IMR-90 (cell line): Measurements from ENCODE around the gene NEO1. TPM values are rescaled to one million over a fixed set of nuclear protein-coding genes. Genes with fewer than 3 reads are reported as not detected.

ENCODE experiments used
- ATAC-seq: fragments of 200-7000 bp; cut with Tn5 transposase; 2 replicates; pipeline ENCODE4 v1.9.1; 2020; ENCODE audit warnings: low read depth, mild to moderate bottlenecking, moderate library complexity
- BruUV-seq: library from RNA; stranded (reverse); fragments of 400-500 nt; replicated peaks from 2 replicates; lab custom pipeline; 2021; lab: Mats Ljungman, UMichigan
- CTCF ChIA-PET: fragments of 300-600 bp; formaldehyde crosslinking; extraction: SDS; loops from one replicate; lab custom pipeline; 2021; ENCODE audit warnings: antibody characterized with exemption; lab: Yijun Ruan, JAX
- POLR2A ChIA-PET: fragments of 300-600 bp; sonication (Branson Sonifier 250); formaldehyde crosslinking; loops from one replicate; lab custom pipeline; 2022; ENCODE audit warnings: antibody characterized with exemption; ENCODE audit not compliant: unreplicated experiment; lab: Charles Lee
- DNase-seq: peaks from one replicate; pipeline ENCODE4 v3.0.0; 2013
- H2AFZ ChIP-seq: replicated peaks from 2 replicates; pipeline ENCODE3; 2013; ENCODE audit warnings: low read length, mild to moderate bottlenecking; ENCODE audit not compliant: poor library complexity
- H2AK5ac ChIP-seq: 2 replicates; pipeline ENCODE4 v1.6.1; 2013; ENCODE audit warnings: low read depth, low read length, inconsistent platforms
- H2AK9ac ChIP-seq: replicated peaks from 2 replicates; pipeline ENCODE3; 2013; ENCODE audit warnings: mild to moderate bottlenecking, low read depth, low read length, moderate library complexity; ENCODE audit not compliant: poor library complexity
- H2BK120ac ChIP-seq: 2 replicates; pipeline ENCODE4 v1.6.1; 2013; ENCODE audit warnings: low read depth, low read length, inconsistent platforms
- H2BK15ac ChIP-seq: 3 replicates; pipeline ENCODE4 v1.6.1; 2013; ENCODE audit warnings: low read depth, low read length, inconsistent platforms
- H2BK20ac ChIP-seq: 2 replicates; pipeline ENCODE4 v1.6.1; 2013; ENCODE audit warnings: low read depth, mild to moderate bottlenecking, inconsistent platforms, low read length, moderate library complexity
- H2BK5ac ChIP-seq: 2 replicates; pipeline ENCODE4 v1.6.1; 2013; ENCODE audit warnings: mild to moderate bottlenecking, low read depth, low read length, inconsistent platforms; ENCODE audit not compliant: poor library complexity, severe bottlenecking
- H3K14ac ChIP-seq: replicated peaks from 2 replicates; pipeline ENCODE4 v1.6.1; 2013; ENCODE audit warnings: low read depth, low read length, inconsistent platforms
- H3K18ac ChIP-seq: 2 replicates; pipeline ENCODE4 v1.6.1; 2013; ENCODE audit warnings: low read depth, low read length, control low read depth
- H3K23ac ChIP-seq: 2 replicates; pipeline ENCODE4 v1.6.1; 2013; ENCODE audit warnings: low read depth, low read length, inconsistent platforms
- H3K27ac ChIP-seq: 2 replicates; pipeline ENCODE4 v1.5.1; 2013; ENCODE audit warnings: mild to moderate bottlenecking, control low read depth, low read length; ENCODE audit not compliant: insufficient read depth
- H3K27me3 ChIP-seq: 2 replicates; pipeline ENCODE4 v1.6.1; 2013; ENCODE audit warnings: low read length; ENCODE audit not compliant: control insufficient read depth, insufficient read depth
- H3K36me3 ChIP-seq: 2 replicates; pipeline ENCODE4 v1.6.1; 2013; ENCODE audit warnings: low read length, mixed read lengths; ENCODE audit not compliant: control insufficient read depth, insufficient read depth
- H3K4ac ChIP-seq: 2 replicates; pipeline ENCODE4 v1.6.1; 2013; ENCODE audit warnings: low read depth, low read length, inconsistent platforms
- H3K4me1 ChIP-seq: 2 replicates; pipeline ENCODE4 v1.6.1; 2013; ENCODE audit warnings: low read length, mixed read lengths; ENCODE audit not compliant: control insufficient read depth, insufficient read depth
- H3K4me2 ChIP-seq: 2 replicates; pipeline ENCODE4 v1.6.1; 2013; ENCODE audit warnings: low read depth, mild to moderate bottlenecking, control low read depth, low read length, moderate library complexity
- H3K4me3 ChIP-seq: 2 replicates; pipeline ENCODE4 v1.5.1; 2013; ENCODE audit warnings: low read depth, mild to moderate bottlenecking, control low read depth, low read length, moderate library complexity; ENCODE audit not compliant: insufficient read depth
- H3K56ac ChIP-seq: 2 replicates; pipeline ENCODE4 v1.6.1; 2013; ENCODE audit warnings: low read length, inconsistent platforms; ENCODE audit not compliant: insufficient read depth; ENCODE audit errors: extremely low read depth
- H3K79me1 ChIP-seq, 2 experiments: 2 replicates each; pipeline ENCODE4 v1.6.1; 2013; ENCODE audit warnings: low read length in 2 of 2, inconsistent platforms in 1 of 2, low read depth in 1 of 2
- H3K9ac ChIP-seq: 2 replicates; pipeline ENCODE4 v1.6.1; 2013; ENCODE audit warnings: low read depth, low read length, control low read depth
- H3K9me1 ChIP-seq: 2 replicates; pipeline ENCODE4 v1.6.1; 2013; ENCODE audit warnings: low read length, inconsistent platforms; ENCODE audit not compliant: insufficient read depth
- H3K9me3 ChIP-seq: 2 replicates; pipeline ENCODE4 v1.6.1; 2013; ENCODE audit warnings: low read length; ENCODE audit not compliant: control insufficient read depth, insufficient read depth
- H4K20me1 ChIP-seq: 2 replicates; pipeline ENCODE4 v1.6.1; 2013; ENCODE audit warnings: low read length, inconsistent platforms; ENCODE audit not compliant: insufficient read depth
- H4K5ac ChIP-seq: 2 replicates; pipeline ENCODE4 v1.6.1; 2013; ENCODE audit warnings: mild to moderate bottlenecking, low read depth, low read length, control low read depth
- H4K8ac ChIP-seq, 2 experiments: 2 replicates each; pipeline ENCODE4 v1.6.1; 2013; ENCODE audit warnings: low read depth in 2 of 2, low read length in 2 of 2, control low read depth in 1 of 2, inconsistent platforms in 1 of 2
- H4K91ac ChIP-seq: 2 replicates; pipeline ENCODE4 v1.6.1; 2013; ENCODE audit warnings: low read depth, low read length, inconsistent platforms; ENCODE audit not compliant: insufficient read depth
- CHD1 ChIP-seq: IDR thresholded peaks from 2 replicates; pipeline ENCODE4 v1.6.1; 2012; ENCODE audit warnings: low read depth, low read length, improper control_type of control experiment
- MAZ ChIP-seq: IDR thresholded peaks from 2 replicates; pipeline ENCODE4 v1.6.1; 2012; ENCODE audit warnings: low read depth, mild to moderate bottlenecking, low read length, improper control_type of control experiment, moderate library complexity, borderline replicate concordance
- POLR2A ChIP-seq: IDR thresholded peaks from 2 replicates; pipeline ENCODE4 v1.6.1; 2012; ENCODE audit warnings: mild to moderate bottlenecking, low read depth, low read length
- RAD21 ChIP-seq: IDR thresholded peaks from 2 replicates; pipeline ENCODE4 v1.6.1; 2012; ENCODE audit warnings: low read length, improper control_type of control experiment
- SMC3 ChIP-seq: fragments of 150-350 bp; IDR thresholded peaks from 2 replicates; pipeline ENCODE4 v1.6.1; 2016; ENCODE audit warnings: low read depth, mild to moderate bottlenecking, antibody characterized with exemption, low read length, moderate library complexity
- WGBS, 2 experiments: methylation state at CpG; one replicate each; pipeline versions ENCODE4 v1.1.5 to v1.1.7; 2013; ENCODE audit warnings: missing lambda C conversion rate in 2 of 2; ENCODE audit not compliant: insufficient read length in 1 of 2; ENCODE audit errors: extremely low coverage in 2 of 2; 5-methylcytosine and 5-hydroxymethylcytosine counted together
- dilution Hi-C: fragments of 300-500 bp; cut with HindIII; formaldehyde crosslinking; loops from one replicate; pipeline ENCODE4 v1.14.3; 2018; ENCODE audit warnings: low sequenced_read_pairs; ENCODE audit not compliant: unreplicated experiment
- in situ Hi-C: fragments of 300-500 bp; cut with MboI; formaldehyde crosslinking; loops from 3 replicates; pipeline ENCODE4 v1.14.3; 2019; ENCODE audit warnings: low sequenced_read_pairs, inconsistent platforms, mixed read lengths
- intact Hi-C: fragments of 100-400 bp; cut with micrococcal nuclease; formaldehyde crosslinking; loops from 2 replicates; pipeline ENCODE4 v1.10.0; 2022
- polyA plus RNA-seq, 3 experiments: library from polyadenylated mRNA; depleted of rRNA; stranded (reverse); fragments of >200 nt; gene quantifications; 2 replicates each; pipeline ENCODE4 v1.2.3, GENCODE V29; 2012; ENCODE audit warnings: low replicate concordance in 1 of 3
- total RNA-seq: library from RNA; depleted of rRNA; stranded (reverse); fragments of >200 nt; gene quantifications from 2 replicates; pipeline ENCODE4 v1.2.3, GENCODE V29; 2012

NEO1 gene
- total and polyA plus RNA-seq, 2 of the 4 experiments (the other 2 are of a cell fraction) = 16.3 to 18.5 TPM

DNA sequence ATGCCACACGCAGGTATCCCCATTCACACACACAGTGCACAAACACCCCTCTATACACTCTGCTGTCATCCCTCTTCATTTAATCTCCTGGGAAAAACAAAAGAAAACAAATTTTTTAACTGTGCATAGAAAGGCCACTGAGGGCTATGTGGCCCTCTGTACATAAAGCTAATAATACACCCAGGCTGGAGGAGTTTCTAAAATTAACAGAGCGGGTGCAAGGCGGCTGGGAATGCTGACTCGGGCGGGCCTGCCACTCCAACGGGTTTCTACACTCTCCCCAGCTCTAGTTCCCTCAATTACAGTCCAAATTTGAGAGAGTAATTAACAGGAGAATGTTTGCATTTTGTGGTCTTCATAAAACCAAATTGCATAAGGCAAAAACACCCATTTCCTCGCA, 293.4 kb downstream of the NEO1 start:
- in situ Hi-C loops = no loop called here
- H3K9me1 ChIP-seq = no peaks in the 10 kb centered on the region
- H3K4me1 ChIP-seq = no peaks in the 10 kb centered on the region
- DNase-seq (no peak), ATAC-seq (no peak)
- peaks cover 12% of the 10 kb centered on the region; the same call in 1 of the 2 replicates for H3K27me3 ChIP-seq
- no peak overlapping the region for H2BK15ac ChIP-seq
- H3K18ac ChIP-seq = no peak overlapping the region
- H3K4me2 ChIP-seq = no peak overlapping the region
- H2BK120ac ChIP-seq = no peak overlapping the region
- intact Hi-C loops = no loop called here
- no peak overlapping the region for H2AK5ac ChIP-seq
- H3K23ac ChIP-seq = no peak overlapping the region
- no peak overlapping the region for H4K91ac ChIP-seq
- ChIA-PET POLR2A (no interaction called here), CTCF (no interaction called here)
- no peak overlapping the region for H4K5ac ChIP-seq
- no peak overlapping the region for H3K4me3 ChIP-seq
- H3K4ac ChIP-seq = no peak overlapping the region
- no peak overlapping the region for H2AK9ac ChIP-seq
- no peak overlapping the region for H3K27ac ChIP-seq
- H2BK20ac ChIP-seq = no peak overlapping the region
- dilution Hi-C loops = no loop called here
- no peak overlapping the region for H2AFZ ChIP-seq
- H3K36me3 ChIP-seq = no peaks in the 10 kb centered on the region
- peaks cover 3% of the 10 kb centered on the region for H3K9me3 ChIP-seq
- no TSS peak for BruUV-seq
- H4K8ac ChIP-seq = no peak overlapping the region
- no peak overlapping the region for H3K9ac ChIP-seq
- H3K14ac ChIP-seq = no peak overlapping the region
- no peaks in the 10 kb centered on the region; the same call in 1 of the 2 replicates for H4K20me1 ChIP-seq
- no CpG with 5 or more reads among the region's 7 CpGs for WGBS, 2 experiments
- H3K56ac ChIP-seq = no peak overlapping the region
- H3K79me1 ChIP-seq = no peaks in the 10 kb centered on the region
- H2BK5ac ChIP-seq = no peak overlapping the region
- TF ChIP-seq MAZ (no peak), RAD21 (no peak), CHD1 (no peak), SMC3 (no peak), POLR2A (no peak)
